Measurements from ENCODE around the gene SMYD3.

The SMYD3 gene

GRCh38 chr1:245807306-245807705 lies 699.8 kb downstream of the SMYD3 start:
- ChIA-PET CTCF (no interaction called here), POLR2A (no interaction called here)
- no peak for DNase-seq (ENCODE audit: extremely low spot score)
- no peak for TF ChIP-seq FOXM1 (IDR thresholded peaks at IDR 0.05; ENCODE audit: borderline replicate concordance)

DNA sequence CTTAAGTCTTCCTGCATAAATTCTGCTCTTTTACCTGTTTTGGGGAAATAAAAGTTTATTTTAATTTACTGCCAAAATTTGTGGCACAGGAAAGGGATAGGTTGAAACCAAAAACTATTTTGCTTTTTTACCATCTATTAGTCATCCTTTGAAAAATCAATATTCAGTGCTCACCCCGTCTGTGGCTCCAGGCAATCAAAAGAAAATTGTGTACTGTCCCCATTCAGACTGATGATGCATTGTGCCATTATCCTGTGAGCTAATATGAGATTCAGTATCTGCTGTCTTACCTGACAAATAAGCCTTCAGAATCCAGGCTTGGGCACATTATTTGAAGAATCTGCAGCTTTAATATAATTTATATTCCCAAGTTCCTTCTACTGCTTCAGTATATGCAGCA lies 701.5 kb downstream of the SMYD3 start:
- POLR2A ChIA-PET: no interaction called here
- TF ChIP-seq ZNF384 (IDR thresholded peaks at IDR 0.05): no peak
- no peak for TF ChIP-seq HDGF (IDR thresholded peaks at IDR 0.05; ENCODE audit: borderline replicate concordance)
- TF ChIP-seq CTBP1 (IDR thresholded peaks at IDR 0.05; ENCODE audit: borderline replicate concordance): no peak
- no peak for TF ChIP-seq L3MBTL2 (conservative IDR thresholded peaks at IDR 0.05)
- TF ChIP-seq FOXK2 (IDR thresholded peaks at IDR 0.05): no peak
- TF ChIP-seq NFRKB (IDR thresholded peaks at IDR 0.05): no peak
- no peak for TF ChIP-seq FOXM1 (IDR thresholded peaks at IDR 0.05; ENCODE audit: borderline replicate concordance)
- TF ChIP-seq FOXA1 (IDR thresholded peaks at IDR 0.05): no peak
- TF ChIP-seq BHLHE40 (IDR thresholded peaks at IDR 0.05; ENCODE audit: borderline replicate concordance): no peak
- TF ChIP-seq SP1 (IDR thresholded peaks at IDR 0.05): no peak
- no peak for TF ChIP-seq ELF4 (IDR thresholded peaks at IDR 0.05)
- no peak for TF ChIP-seq PKNOX1 (IDR thresholded peaks at IDR 0.05)
- no peak for TF ChIP-seq SUZ12 (IDR thresholded peaks at IDR 0.05)
- DNase-seq (ENCODE audit: extremely low spot score): no peak
- CTCF ChIA-PET: no interaction called here

GRCh38 chr1:245804696-245805095 lies 702.4 kb downstream of the SMYD3 start:
- POLR2A ChIA-PET: no interaction called here
- TF ChIP-seq NFRKB (IDR thresholded peaks at IDR 0.05): no peak
- TF ChIP-seq TARDBP (IDR thresholded peaks at IDR 0.05): no peak
- TF ChIP-seq HDGF (IDR thresholded peaks at IDR 0.05; ENCODE audit: borderline replicate concordance): no peak
- no peak for TF ChIP-seq CTBP1 (IDR thresholded peaks at IDR 0.05; ENCODE audit: borderline replicate concordance)
- no peak for TF ChIP-seq ELF4 (IDR thresholded peaks at IDR 0.05)
- no peak for TF ChIP-seq L3MBTL2 (conservative IDR thresholded peaks at IDR 0.05)
- no peak for TF ChIP-seq ZNF384 (IDR thresholded peaks at IDR 0.05)
- TF ChIP-seq FOXM1 (IDR thresholded peaks at IDR 0.05; ENCODE audit: borderline replicate concordance): no peak
- no peak for TF ChIP-seq ARNT (IDR thresholded peaks at IDR 0.05)
- TF ChIP-seq SUZ12 (IDR thresholded peaks at IDR 0.05): no peak
- TF ChIP-seq BHLHE40 (IDR thresholded peaks at IDR 0.05; ENCODE audit: borderline replicate concordance): no peak
- no peak for TF ChIP-seq PKNOX1 (IDR thresholded peaks at IDR 0.05)
- no peak for TF ChIP-seq SP1 (IDR thresholded peaks at IDR 0.05)
- TF ChIP-seq FOXA1 (IDR thresholded peaks at IDR 0.05): no peak
- TF ChIP-seq LEF1 (IDR thresholded peaks at IDR 0.05; ENCODE audit: borderline replicate concordance): no peak
- TF ChIP-seq FOXK2 (IDR thresholded peaks at IDR 0.05): no peak
- CTCF ChIA-PET: no interaction called here
- DNase-seq (ENCODE audit: extremely low spot score): no peak

GRCh38 chr1:245803666-245804037 lies 703.4 kb downstream of the SMYD3 start:
- CTCF ChIA-PET: no interaction called here
- no peak for DNase-seq (ENCODE audit: extremely low spot score)
- POLR2A ChIA-PET: no interaction called here
- TF ChIP-seq LEF1 (IDR thresholded peaks at IDR 0.05; ENCODE audit: borderline replicate concordance): no peak
- TF ChIP-seq ELF4 (IDR thresholded peaks at IDR 0.05): no peak
- TF ChIP-seq PKNOX1 (IDR thresholded peaks at IDR 0.05): no peak
- no peak for TF ChIP-seq HDGF (IDR thresholded peaks at IDR 0.05; ENCODE audit: borderline replicate concordance)
- TF ChIP-seq SUZ12 (IDR thresholded peaks at IDR 0.05): no peak
- no peak for TF ChIP-seq ARNT (IDR thresholded peaks at IDR 0.05)
- no peak for TF ChIP-seq FOXK2 (IDR thresholded peaks at IDR 0.05)
- no peak for TF ChIP-seq ZNF384 (IDR thresholded peaks at IDR 0.05)
- TF ChIP-seq L3MBTL2 (conservative IDR thresholded peaks at IDR 0.05): no peak
- TF ChIP-seq FOXA1 (IDR thresholded peaks at IDR 0.05): no peak
- no peak for TF ChIP-seq CTBP1 (IDR thresholded peaks at IDR 0.05; ENCODE audit: borderline replicate concordance)
- no peak for TF ChIP-seq NFRKB (IDR thresholded peaks at IDR 0.05)
- TF ChIP-seq SP1 (IDR thresholded peaks at IDR 0.05): no peak

DNA sequence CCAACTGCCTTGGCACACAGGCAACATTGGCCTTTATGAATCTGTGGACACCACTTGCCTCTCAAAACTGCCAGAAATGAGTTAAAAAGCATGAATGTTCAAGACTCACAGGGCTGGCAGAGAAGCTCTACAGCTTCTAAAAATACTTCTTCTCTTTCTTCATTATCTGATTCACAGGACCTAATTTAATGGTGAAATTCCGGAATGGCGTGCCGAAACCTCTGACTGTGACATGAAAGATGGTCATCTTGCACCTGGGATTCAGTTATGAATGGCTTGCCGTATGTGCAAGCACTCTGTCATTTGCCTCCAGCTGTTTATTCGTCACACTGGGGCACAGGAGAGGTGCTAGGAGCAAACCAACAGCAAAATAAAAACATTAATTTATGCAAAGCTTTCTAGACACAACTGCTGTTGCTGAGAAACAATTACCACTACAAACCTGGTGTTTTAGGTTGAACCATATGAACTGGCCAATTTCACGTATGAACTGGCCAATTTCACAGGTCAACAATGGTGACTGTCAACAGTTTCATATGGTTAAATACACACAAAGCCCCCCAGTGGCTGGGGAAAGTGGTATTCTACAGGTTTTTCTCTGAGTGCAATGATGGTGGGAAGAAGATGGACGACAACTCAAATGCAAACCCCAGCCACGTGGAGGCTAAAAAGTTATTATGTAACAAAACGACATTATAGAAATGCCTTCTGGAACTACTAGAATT lies 704.0 kb downstream of the SMYD3 start:
- ChIA-PET POLR2A (no interaction called here), CTCF (no interaction called here)
- DNase-seq (ENCODE audit: extremely low spot score): no peak
- no peak for TF ChIP-seq TARDBP (IDR thresholded peaks at IDR 0.05)
- TF ChIP-seq BHLHE40 (IDR thresholded peaks at IDR 0.05; ENCODE audit: borderline replicate concordance): no peak
- no peak for TF ChIP-seq FOXA1 (IDR thresholded peaks at IDR 0.05)
- TF ChIP-seq SP1 (IDR thresholded peaks at IDR 0.05): no peak
- no peak for TF ChIP-seq CTBP1 (IDR thresholded peaks at IDR 0.05; ENCODE audit: borderline replicate concordance)
- TF ChIP-seq HDGF (IDR thresholded peaks at IDR 0.05; ENCODE audit: borderline replicate concordance): no peak
- no peak for TF ChIP-seq ARNT (IDR thresholded peaks at IDR 0.05)
- no peak for TF ChIP-seq SUZ12 (IDR thresholded peaks at IDR 0.05)
- no peak for TF ChIP-seq L3MBTL2 (conservative IDR thresholded peaks at IDR 0.05)
- no peak for TF ChIP-seq ELF4 (IDR thresholded peaks at IDR 0.05)

- ChIA-PET CTCF (no interaction called here), POLR2A (no interaction called here)
- TF ChIP-seq ARNT (IDR thresholded peaks at IDR 0.05) (no peak), PKNOX1 (IDR thresholded peaks at IDR 0.05) (peak; percentile 44), ELF4 (IDR thresholded peaks at IDR 0.05) (no peak)
- no peak for DNase-seq (ENCODE audit: extremely low spot score)
These were observed 706.0 kb downstream of the SMYD3 start for GRCh38 chr1:245800901-245801605.

All from HEK293T (cell line).